Activated T-cell treated with anti-CD3 and anti-CD28 coated beads for 24 hours (primary cell): ENCODE measurements around the gene EEPD1.
"Not testable (repeated sequence)": the region's sequence is repeated elsewhere in the genome, so short reads cannot be mapped to it uniquely, and the experiment has no call there.

Experiments used
- DNase-seq: peaks from one replicate; pipeline ENCODE4 v3.0.0-alpha.2; 2020; ENCODE audit warnings: low read depth

Gene EEPD1

DNA sequence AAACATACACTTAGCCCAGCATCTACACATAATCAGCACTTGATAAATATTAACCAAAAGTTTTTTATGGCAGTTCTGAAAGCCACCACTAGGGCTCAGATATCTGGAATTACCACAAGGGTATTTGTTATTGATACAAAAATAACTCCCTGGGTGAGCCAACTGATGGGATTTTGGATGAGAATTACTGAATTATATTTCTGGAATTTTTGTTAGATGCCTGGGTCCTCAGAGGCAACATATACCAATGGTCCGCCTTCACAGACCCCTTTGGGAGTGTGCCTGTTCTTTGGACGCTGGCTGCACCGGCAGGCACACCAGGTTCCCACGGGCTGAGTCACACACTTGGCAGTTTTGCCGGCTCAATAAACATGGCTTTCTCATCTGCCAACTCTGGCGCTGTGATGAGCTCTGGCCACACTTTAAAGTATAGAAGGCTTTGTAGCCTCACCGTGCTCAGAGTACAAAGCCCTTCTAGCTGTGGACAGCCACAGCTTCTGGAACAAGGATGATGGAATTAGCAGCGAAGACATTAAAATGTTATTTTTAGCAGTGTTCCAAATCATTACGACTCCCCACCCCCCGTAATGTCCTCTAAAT lies 24.5 kb upstream of the EEPD1 start:
- no peak for DNase-seq

DNA sequence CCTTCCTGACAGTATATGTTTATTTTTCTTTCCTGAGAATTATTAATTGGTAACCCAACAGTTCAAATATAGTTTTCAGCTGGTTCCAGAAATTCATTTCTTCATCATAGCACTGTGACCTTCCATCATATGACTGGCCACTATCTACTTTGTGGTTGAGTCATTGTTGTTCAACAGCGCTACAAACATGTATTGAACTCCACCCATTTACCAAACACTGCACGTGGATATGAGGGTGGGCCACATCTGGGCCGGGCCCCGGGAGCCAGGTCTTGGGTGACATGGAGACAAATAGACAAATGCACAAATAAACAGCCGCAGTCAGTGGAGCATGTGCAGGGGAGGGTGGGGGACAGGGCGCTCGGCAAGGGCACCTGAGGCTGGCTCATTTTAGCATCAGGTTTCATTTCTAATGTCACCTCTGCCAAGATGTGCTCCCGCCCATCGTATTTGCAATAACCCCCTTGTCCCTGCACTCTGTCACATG lies 24.0 kb upstream of the EEPD1 start:
- DNase-seq: no peak

DNA sequence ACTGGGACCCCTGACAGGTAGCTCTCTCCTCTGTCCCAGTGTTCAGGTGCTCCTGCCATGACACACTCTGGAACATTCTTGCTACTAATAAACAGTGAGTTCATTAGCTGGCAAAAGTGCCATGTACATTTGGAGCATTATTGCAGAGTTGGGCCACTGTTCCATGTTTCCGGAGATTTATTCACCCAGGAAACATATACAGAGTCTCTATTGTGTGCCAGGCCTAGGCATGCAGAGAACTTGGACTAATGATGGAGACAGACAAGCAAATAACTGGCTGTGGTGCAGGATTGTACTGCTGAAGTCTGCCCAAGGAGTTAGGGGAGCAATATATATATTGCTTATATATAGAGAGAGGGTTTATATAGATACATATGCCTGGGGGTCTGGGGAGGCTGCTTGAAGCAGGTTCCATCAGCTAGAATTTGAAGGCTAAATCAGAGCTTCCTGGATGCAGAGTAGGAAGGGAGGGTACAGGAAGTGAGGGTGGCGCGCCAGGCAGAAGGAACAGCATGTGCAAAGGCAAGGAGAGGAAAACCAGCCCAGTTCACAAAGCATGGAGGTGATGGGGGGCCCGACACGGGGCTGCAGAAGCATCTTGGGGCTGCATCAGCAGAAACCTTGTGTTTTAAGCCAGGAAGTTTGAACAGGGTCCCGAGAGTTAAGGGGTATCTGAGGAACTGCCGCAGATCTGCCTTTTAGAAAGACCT lies 22.7 kb upstream of the EEPD1 start:
- no peak for DNase-seq

DNA sequence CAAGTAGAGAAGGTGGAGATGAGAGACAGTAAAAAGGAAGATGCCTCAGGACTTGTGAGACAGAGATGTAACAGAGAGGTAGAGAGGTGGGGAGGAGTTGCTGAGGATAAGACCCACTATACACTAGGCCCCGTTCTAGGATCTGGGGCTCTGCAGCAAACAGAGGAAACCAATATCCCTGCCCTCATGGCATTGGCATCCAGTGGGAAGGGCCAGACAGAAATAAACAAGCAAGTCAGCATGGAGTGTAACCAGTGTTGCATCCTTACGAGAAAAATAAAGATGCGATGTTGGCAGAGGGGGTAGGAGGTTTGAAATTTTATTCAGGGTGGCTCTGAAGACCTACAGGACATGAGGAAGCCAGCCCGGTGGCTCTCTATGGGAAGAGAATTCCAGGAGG lies 22.0 kb upstream of the EEPD1 start:
- DNase-seq: no peak

DNA sequence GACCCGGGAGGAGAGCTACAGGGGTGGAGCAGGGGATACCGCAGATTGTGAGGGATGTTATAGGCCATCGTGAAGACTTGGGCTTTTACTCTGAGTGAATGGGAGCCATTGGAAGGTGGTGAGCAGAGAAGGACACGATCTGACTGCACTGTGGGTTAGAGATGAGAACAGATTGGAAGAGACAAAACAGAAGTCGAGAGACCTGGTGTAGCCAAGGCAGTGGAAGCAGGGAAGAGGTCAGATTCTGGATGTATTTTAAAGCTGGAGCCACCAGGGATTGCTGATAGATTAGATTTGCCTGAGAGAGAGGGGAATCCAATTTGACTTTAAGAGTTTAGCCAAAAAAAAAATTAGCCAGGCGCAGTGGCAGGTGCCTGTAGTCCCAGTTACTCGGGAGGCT lies 21.6 kb upstream of the EEPD1 start:
- no peak for DNase-seq

DNA sequence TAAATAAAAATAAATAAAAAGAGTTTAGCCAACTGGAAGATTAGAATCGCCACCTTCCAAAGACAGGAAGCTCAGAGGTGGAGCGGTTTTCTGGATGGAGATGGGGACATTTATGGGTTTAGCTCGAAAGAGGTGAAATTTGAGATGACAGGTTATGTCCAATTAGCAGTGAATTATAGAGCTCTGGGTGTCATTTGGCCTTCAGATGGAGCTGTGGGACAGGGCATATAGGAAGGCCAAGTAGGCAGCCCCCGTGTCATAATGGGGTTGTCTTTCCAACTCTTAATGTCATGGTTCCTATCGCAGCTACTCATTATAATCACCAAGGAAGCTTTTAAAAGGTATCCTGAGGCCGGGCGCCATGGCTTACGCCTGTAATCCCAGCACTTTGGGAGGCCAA lies 21.0 kb upstream of the EEPD1 start:
- no peak for DNase-seq

DNA sequence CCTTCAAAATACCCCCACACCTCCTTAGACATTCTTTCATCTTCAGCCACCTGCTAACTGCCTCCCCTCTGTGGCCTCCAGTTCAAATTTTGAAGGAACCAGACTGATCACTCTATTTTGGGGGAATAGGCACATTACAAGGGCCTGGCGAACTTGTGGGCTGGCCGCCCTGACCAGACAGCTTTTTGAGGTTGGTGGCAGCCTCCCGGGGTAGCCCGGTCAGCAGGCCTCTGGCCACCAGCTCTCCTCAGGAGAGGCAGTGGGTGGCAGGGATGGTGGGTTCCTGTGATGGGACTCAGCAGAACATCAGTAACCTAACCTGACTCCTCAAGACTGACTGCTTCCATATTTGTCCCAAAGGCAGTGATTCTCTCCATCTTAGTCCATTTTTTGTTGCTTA lies 17.4 kb upstream of the EEPD1 start:
- DNase-seq: no peak

DNA sequence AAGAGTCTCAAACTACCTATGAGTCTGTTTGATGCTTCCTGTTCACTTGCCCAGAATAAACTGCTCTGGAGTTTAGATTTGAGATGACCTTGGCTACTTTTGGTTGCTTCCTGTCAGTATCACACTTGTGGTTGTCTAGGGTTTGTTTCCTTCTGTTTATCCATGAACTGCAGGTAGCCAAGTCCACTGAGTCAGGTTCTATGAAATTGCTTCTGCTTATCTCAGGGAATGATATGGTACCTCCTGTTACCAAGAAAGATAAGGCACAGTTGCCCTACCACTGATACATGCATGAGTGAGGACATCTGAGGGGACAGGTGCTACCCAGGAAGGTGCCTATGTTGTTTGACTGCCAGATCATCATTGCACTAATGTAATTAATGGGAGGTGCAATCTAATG lies 15.8 kb upstream of the EEPD1 start:
- DNase-seq: no peak

DNA sequence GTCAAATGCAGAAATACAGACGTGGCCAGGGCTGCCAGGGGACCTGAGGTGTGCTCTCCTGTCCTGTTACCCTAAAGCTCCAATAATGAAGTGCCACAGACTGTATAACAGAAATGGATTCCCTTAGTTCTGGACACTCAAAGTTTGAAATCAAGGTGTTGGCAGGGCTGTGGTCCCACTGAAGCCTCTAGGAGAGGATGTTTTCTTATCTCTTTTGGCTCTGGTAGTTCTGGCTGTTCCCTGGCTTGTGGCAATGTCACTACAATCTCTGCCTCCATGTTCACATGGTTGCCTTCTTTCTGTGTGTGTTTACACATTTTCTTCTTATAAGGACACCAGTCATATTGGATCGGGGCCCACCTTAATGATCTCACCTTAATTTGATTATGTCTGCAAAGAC lies 15.3 kb upstream of the EEPD1 start:
- DNase-seq: no peak

DNA sequence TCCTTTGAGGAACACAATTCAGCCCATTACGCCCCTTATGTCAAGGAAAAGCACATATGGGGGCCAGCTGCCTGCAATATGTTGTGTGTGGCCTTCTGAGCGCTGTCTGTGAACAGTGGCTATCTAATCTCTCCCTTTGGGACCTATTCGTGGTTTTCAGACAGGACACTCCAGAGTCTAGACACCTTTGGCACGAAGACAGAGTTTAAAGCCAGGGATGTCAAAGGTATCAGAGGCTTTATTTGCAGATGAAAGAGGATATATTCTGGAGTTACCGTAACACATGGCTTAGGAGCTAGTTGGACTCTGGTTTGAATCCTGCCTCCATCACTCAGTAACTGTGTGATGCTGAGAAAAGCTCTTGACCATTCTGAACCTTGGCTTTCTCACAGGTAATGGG lies 14.8 kb upstream of the EEPD1 start:
- DNase-seq: no peak

DNA sequence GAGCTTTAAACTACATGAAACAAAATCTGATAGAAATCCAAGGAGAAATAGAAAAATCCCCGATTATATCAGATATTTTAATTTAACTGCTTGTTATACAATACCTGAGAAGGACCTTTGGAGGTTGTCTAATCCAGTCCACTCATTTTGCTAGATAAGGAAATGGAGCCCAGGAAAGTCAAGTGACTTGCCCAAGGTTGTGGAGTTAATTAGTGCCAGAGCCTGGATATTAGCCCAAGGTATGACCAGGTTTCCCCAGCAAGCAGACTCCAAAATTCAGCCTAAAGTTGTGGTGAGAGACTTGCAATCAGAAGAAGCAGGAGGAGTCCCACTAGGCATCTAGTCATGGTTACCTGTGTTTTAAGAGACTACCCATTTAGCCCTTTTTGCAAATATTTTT lies 11.7 kb upstream of the EEPD1 start:
- DNase-seq: no peak

DNA sequence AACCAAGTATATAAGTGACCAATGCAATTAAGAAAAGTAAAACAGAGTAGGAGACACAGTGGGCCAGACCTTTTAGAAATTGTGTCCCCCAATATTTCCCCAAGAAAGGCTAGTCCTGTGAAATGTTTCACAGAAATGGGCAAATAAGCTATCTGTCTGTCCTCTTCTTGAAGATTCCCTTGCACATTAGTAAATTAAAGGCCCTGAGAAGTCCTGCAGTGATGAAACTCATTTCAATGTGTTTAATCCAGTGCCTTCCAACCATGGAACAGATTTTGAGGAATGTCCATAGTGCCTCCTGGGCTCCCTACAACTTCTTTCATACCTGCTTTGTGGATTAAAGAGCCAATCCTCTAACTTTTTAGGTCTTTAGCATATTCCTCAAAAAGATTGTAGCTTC lies 11.2 kb upstream of the EEPD1 start:
- no peak for DNase-seq

DNA sequence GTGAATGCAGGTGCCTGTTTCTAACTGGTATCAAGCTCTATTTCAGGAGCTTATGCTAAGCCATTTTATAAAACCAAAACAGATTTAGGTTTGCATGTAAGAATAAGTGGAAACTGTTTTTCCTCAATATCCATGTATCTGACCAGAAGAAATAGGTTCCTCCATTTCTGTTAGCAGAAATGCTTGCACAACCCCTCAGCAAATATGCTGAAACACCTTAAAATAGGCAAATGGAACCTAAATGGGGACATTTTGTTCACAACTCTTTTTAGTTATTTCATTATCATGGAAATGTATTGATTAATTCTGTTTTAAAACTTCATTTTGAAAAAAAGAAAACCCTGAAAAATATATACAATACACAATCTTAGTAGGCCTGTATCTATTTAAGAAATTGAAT lies 8.9 kb upstream of the EEPD1 start:
- DNase-seq: no peak

DNA sequence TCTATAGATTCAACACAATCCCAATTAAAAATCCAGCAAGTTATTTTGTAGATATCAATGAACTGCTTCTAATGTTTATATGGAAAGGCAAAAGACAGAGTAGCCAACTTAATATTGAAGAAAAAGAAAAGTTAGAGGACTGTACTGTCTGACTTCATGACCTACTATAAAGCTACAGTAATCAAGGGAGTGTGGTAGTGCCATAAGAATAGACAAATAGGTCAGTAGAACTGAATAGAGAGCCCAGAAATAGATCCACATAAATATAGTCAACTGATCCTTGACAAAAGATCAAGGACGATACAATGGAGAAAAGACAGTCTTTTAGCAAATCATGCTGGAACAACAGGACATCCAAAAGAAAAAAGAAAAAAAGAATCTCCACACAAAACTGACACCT lies 7.4 kb upstream of the EEPD1 start:
- no peak for DNase-seq

DNA sequence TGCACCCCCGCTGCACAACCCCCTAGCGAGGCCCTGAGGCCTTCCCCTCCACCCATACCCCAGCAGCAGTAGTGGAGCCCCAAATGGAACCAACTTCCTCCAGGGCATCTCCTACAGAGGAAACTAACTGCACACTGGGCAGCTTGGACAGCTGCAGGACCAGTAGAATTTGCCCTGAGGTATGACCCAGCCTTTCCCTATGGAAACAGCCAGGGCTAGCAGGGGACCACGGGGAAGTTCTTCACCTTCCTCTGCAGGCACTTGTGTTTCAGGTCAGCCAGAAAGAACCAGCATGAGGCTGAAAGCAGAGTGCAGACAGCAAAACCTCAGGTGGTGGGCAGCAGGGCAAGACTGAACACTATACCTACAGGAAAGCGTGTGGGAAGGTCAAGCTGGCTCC lies 5.7 kb upstream of the EEPD1 start:
- no peak for DNase-seq

DNA sequence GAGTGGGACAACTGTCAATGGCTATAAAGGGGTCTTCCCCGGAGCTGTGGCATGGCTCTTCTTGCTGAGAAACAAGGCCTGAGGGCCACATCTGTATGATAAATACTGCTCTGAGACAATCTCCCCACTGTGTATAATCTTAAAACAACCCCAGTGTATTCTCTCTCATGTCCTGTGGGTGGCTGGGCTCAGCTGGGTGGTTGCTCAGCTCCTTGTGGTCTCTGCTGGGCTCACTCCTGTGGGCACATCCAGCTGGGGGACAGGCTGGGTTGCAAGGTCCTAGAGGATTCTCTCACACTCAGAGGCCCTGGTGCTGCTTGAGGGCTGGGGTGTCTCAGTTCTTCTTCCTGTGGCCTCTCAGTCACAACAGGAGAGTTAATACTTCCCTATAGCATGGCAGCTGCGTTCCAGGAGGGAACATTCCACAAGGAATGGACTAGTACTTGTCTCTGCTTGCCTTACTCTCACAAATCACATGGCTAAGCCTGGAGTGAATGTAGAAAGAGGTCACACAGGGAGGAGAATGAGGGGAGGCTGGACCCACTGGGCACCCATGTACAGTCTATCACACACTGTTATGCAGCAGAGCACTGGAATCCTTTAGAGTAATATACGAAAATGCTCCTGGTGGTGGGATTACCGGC lies 4.5 kb upstream of the EEPD1 start:
- no peak for DNase-seq

DNA sequence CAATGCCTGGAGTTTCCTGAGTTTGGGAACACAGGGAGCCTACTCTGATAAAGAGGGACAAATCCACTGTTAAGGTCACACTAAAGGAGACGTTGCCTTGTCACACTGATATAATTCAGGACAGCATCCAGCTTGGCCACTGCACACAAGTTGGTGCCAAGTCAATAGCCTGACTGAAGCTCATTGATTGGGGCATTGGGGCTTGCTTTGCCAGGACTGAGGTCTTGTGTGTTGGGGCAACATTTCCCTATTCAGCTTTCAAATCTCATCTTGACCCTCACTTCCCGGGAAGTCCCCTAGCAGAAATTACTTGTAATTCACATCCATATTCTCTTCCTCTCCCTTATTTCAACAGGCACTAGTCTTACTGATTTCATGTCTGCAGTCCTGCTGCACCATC lies 3.8 kb upstream of the EEPD1 start:
- not testable (repeated sequence) for DNase-seq

DNA sequence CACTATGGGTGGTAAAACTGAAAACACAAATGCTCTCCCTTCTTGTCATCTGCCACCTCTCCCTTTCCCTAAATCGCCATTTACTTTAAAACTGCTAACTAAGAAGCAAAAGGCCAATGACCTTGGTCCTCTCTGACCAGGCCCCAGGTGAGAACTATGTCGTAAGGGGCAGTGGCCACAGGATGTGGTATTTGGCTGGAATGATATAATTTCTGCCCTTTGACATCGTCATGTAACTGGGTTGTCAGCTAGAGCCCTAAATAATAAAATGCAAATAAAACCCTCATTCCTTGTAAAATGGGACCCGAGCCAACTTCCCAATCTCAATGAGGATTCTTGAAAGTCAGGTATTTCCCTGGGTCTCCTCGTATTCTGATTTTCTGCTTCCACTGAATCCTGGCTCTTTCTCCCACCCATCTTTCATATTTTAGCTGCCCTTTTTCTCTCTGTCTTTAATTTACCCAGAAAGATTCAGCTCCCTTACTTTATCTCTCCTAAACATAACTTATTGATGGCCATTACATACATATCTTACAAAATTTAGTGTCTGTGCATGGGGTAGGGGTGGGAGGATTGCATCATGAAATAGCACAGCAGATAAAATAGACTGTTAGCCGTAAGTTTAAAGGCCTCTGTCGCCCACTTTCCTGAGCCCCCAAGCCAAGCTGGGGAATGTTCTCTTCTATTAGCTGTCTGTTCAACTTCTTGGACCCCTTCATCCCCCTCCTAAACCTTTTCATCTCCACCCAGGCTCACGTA lies 3.2 kb upstream of the EEPD1 start:
- DNase-seq: no peak

DNA sequence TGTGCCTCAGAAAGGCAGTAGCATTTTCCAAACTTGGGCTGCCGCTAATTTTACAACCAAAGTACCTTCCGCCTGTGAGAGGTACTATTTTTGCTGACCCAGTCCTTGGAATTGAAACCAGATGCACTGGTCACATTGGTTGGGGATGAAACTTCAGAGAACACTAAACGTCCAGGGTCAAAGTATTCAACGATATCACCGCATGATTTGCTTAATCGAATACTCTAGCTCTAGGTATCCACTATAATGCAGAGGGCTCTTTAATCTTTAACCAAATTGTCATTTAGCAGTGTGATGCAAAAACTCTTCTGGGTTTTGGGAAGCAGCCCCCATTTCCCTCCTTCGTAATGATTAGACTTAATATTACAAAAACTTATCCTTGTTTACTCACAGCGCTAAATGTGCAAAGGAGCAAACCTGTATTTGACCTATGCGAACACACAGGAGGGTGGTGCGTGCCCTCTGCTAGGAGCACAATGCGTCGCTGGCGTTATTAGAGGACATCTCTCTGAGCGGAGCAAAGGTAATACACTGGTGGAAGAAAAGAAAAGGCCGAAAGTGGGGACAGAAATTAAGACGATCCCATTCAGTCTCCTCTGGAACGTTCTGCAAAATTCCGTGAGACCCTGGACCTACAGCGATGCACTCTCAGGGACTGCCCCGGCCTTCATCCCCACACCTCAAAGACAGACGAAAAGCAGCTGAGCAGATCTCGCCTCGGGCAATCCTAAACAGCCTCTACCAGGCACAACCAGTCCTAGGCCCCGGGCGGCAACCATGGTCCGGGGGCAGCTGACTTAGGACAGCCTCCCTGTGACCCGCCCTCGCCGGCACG lies 916 bp upstream of the EEPD1 start:
- no peak for DNase-seq

DNA sequence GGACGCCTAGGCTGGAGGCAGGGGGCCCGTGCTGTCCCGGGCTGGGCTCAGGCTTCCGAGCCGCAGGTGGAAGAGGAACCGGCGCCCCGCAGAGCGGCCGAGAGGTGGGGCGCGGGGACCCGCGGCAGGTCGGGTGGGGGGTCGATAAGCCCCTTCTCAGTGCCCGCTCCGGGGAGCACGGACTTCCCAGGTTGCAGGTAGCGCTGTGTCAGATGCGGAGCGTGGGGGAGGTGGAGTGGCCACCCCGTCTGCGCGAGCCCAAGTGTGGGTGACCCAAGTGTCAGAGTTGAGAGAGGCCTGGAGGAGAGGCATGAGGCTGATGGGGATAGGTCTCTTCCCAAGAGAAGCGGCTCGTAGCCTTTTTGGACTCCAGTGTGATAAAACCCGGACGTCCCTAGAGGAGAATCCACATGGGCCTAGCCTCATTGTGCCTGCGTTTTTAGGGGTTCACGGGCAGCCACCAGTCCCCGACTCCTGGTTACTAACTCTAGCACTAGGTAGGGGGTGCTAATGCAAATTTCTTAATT lies 580 bp downstream of the EEPD1 start:
- peak; percentile 5 for DNase-seq
